H1 (cell line): Measurements from ENCODE around the gene KRT78. TPM values are rescaled to one million over a fixed set of nuclear protein-coding genes. Genes with fewer than 3 reads are reported as not detected.

Experiments used
- CTCF ChIA-PET: fragments of 300-600 bp; sonication (Branson Sonifier 250); formaldehyde crosslinking; loops from one replicate; lab custom pipeline; 2021; ENCODE audit not compliant: partially characterized antibody; lab: Charles Lee
- POLR2A ChIA-PET: fragments of 300-600 bp; sonication (Branson Sonifier 250); formaldehyde crosslinking; loops from one replicate; lab custom pipeline; 2021; ENCODE audit warnings: inconsistent platforms; ENCODE audit not compliant: partially characterized antibody; lab: Charles Lee
- DNase-seq, 2 experiments: peaks; one replicate each; pipeline versions ENCODE4 v3.0.0 to v3.0.0-alpha.2; 2010 to 2022; ENCODE audit warnings: low spot score in 2 of 2, low read depth in 1 of 2, mixed read lengths in 1 of 2
- FAIRE-seq: peaks from 2 replicates; lab custom pipeline; 2011; peaks lifted over from hg19 to GRCh38; lab: Jason Lieb, UNC
- H2AFZ ChIP-seq: 2 replicates; pipeline ENCODE4 v1.8.1; 2012; ENCODE audit warnings: low read length, inconsistent platforms
- H2AK5ac ChIP-seq: 2 replicates; pipeline ENCODE4 v1.6.1; 2013; ENCODE audit warnings: low read depth, low read length
- H2BK120ac ChIP-seq: replicated peaks from 2 replicates; pipeline ENCODE3; 2013; ENCODE audit warnings: low read depth, low read length, inconsistent platforms
- H2BK12ac ChIP-seq: 2 replicates; pipeline ENCODE4 v1.6.1; 2013; ENCODE audit warnings: low read depth, low read length
- H2BK15ac ChIP-seq: 2 replicates; pipeline ENCODE4 v1.6.1; 2013; ENCODE audit warnings: low read length
- H2BK20ac ChIP-seq: 2 replicates; pipeline ENCODE4 v1.6.1; 2013; ENCODE audit warnings: low read length
- H2BK5ac ChIP-seq: 2 replicates; pipeline ENCODE4 v1.6.1; 2013; ENCODE audit warnings: low read depth, low read length
- H3K14ac ChIP-seq: 2 replicates; pipeline ENCODE4 v1.6.1; 2013; ENCODE audit warnings: inconsistent platforms; ENCODE audit not compliant: insufficient read length
- H3K18ac ChIP-seq: 2 replicates; pipeline ENCODE4 v1.6.1; 2013; ENCODE audit warnings: low read length; ENCODE audit errors: extremely low read depth
- H3K23ac ChIP-seq: 2 replicates; pipeline ENCODE4 v1.6.1; 2013; ENCODE audit warnings: inconsistent platforms; ENCODE audit not compliant: insufficient read length
- H3K23me2 ChIP-seq: 2 replicates; pipeline ENCODE4 v1.6.1; 2013; ENCODE audit warnings: low read depth, low read length
- H3K27ac ChIP-seq: 2 replicates; pipeline ENCODE4 v1.6.1; 2011; ENCODE audit warnings: low read depth, low read length, inconsistent platforms
- H3K27me3 ChIP-seq, 4 experiments: replicated peaks in 1 of 4; 1 replicate in 1 of 4; 2 replicates in 3 of 4; pipeline versions ENCODE4 v1.6.1 to v1.8.1; 2011 to 2013; ENCODE audit warnings: low read length in 3 of 4, mild to moderate bottlenecking in 3 of 4, inconsistent platforms in 2 of 4, mixed read lengths in 2 of 4, moderate library complexity in 1 of 4; ENCODE audit not compliant: control insufficient read depth in 3 of 4, insufficient read depth in 3 of 4; ENCODE audit errors: extremely low read depth in 1 of 4
- H3K36me3 ChIP-seq, 4 experiments: 2 replicates each; pipeline versions ENCODE4 v1.6.1 to v1.8.1; 2011 to 2013; ENCODE audit warnings: mild to moderate bottlenecking in 4 of 4, low read length in 3 of 4, moderate library complexity in 2 of 4, control low read depth in 1 of 4, inconsistent platforms in 1 of 4; ENCODE audit not compliant: insufficient read depth in 4 of 4, control insufficient read depth in 2 of 4
- H3K4ac ChIP-seq: replicated peaks from 2 replicates; pipeline ENCODE3; 2013; ENCODE audit warnings: low read length, low read depth, mixed read lengths, inconsistent platforms; ENCODE audit not compliant: insufficient read length
- H3K4me1 ChIP-seq, 4 experiments: replicated peaks in 1 of 4; 1 replicate in 1 of 4; 2 replicates in 3 of 4; pipeline versions ENCODE4 v1.6.1 to v1.8.1; 2011 to 2013; ENCODE audit warnings: low read length in 3 of 4, inconsistent platforms in 2 of 4, mixed read lengths in 1 of 4; ENCODE audit not compliant: insufficient read depth in 4 of 4, control insufficient read depth in 3 of 4
- H3K4me2 ChIP-seq, 2 experiments: 2 replicates each; pipeline versions ENCODE4 v1.6.1 to v1.8.1; 2011 to 2013; ENCODE audit warnings: low read depth in 2 of 2, low read length in 2 of 2, control low read depth in 1 of 2, inconsistent platforms in 1 of 2, mild to moderate bottlenecking in 1 of 2; ENCODE audit not compliant: insufficient read depth in 1 of 2
- H3K4me3 ChIP-seq, 4 experiments: fragments of 200-600, 300-600 bp in 1 of 4; sonication (generic), shearing (Covaris generic), sonication (Bioruptor Twin) in 1 of 4; 2 replicates each; pipeline versions ENCODE4 v1.5.1 to v1.8.1; 2011 to 2016; ENCODE audit warnings: low read length in 4 of 4, low read depth in 3 of 4, control low read depth in 2 of 4, inconsistent platforms in 2 of 4, mild to moderate bottlenecking in 2 of 4, mixed read lengths in 1 of 4, moderate library complexity in 1 of 4; ENCODE audit not compliant: insufficient read depth in 2 of 4; ENCODE audit errors: extremely low read depth in 1 of 4
- H3K56ac ChIP-seq: replicated peaks from 2 replicates; pipeline ENCODE3; 2013; ENCODE audit warnings: low read depth, mild to moderate bottlenecking, mixed read lengths, low read length, inconsistent platforms; ENCODE audit not compliant: insufficient read length
- H3K79me1 ChIP-seq: 2 replicates; pipeline ENCODE4 v1.6.1; 2013; ENCODE audit warnings: low read depth, low read length, control low read depth
- H3K79me2 ChIP-seq, 2 experiments: 2 replicates each; pipeline versions ENCODE4 v1.6.1 to v1.8.1; 2012 to 2013; ENCODE audit warnings: low read length in 2 of 2, mild to moderate bottlenecking in 2 of 2, inconsistent platforms in 1 of 2; ENCODE audit not compliant: insufficient read depth in 2 of 2, control insufficient read depth in 1 of 2
- H3K9ac ChIP-seq, 4 experiments: replicated peaks in 1 of 4; 1 replicate in 1 of 4; 2 replicates in 3 of 4; pipeline versions ENCODE4 v1.6.1 to v1.8.1; 2011 to 2013; ENCODE audit warnings: low read depth in 3 of 4, low read length in 3 of 4, control low read depth in 2 of 4, mild to moderate bottlenecking in 2 of 4, moderate library complexity in 2 of 4, inconsistent platforms in 1 of 4; ENCODE audit errors: extremely low read depth in 1 of 4
- H3K9me3 ChIP-seq, 2 experiments: 2 replicates each; pipeline versions ENCODE4 v1.6.1 to v1.8.1; 2012 to 2013; ENCODE audit warnings: mild to moderate bottlenecking in 2 of 2, moderate library complexity in 2 of 2, control low read depth in 1 of 2, inconsistent platforms in 1 of 2, low read depth in 1 of 2, low read length in 1 of 2, mixed read lengths in 1 of 2; ENCODE audit not compliant: insufficient read depth in 2 of 2
- H4K20me1 ChIP-seq, 2 experiments: replicated peaks in 1 of 2; 2 replicates each; pipeline versions ENCODE3 to v1.8.1; 2011 to 2013; ENCODE audit warnings: inconsistent platforms in 2 of 2, low read length in 2 of 2, mild to moderate bottlenecking in 1 of 2; ENCODE audit not compliant: insufficient read depth in 2 of 2, control insufficient read depth in 1 of 2
- H4K5ac ChIP-seq: 2 replicates; pipeline ENCODE4 v1.6.1; 2013; ENCODE audit warnings: low read length, low read depth, mixed read lengths, inconsistent platforms; ENCODE audit not compliant: insufficient read length
- H4K8ac ChIP-seq: 2 replicates; pipeline ENCODE4 v1.8.0; 2013; ENCODE audit warnings: mild to moderate bottlenecking, moderate library complexity, low read length, inconsistent platforms; ENCODE audit not compliant: insufficient read depth; ENCODE audit errors: extremely low read depth
- H4K91ac ChIP-seq: replicated peaks from 2 replicates; pipeline ENCODE3; 2013; ENCODE audit warnings: low read length, mixed read lengths, inconsistent platforms; ENCODE audit not compliant: insufficient read length
- BACH1 ChIP-seq: IDR thresholded peaks from 2 replicates; pipeline ENCODE4 v1.6.1; 2012; ENCODE audit warnings: low read length, improper control_type of control experiment
- BCL11A ChIP-seq, 2 experiments: IDR thresholded peaks; one replicate each; pipeline ENCODE4 v1.6.1; 2011; ENCODE audit warnings: low read depth in 2 of 2, low read length in 2 of 2, mild to moderate bottlenecking in 2 of 2
- CBX5 ChIP-seq: fragments of 300-800, 300-1000 bp; sonication (generic); IDR thresholded peaks from 2 replicates; pipeline ENCODE4 v1.7.1; 2016; ENCODE audit warnings: antibody characterized with exemption, low read length, low read depth
- CTBP2 ChIP-seq: IDR thresholded peaks from 2 replicates; pipeline ENCODE4 v1.7.0; 2011; ENCODE audit warnings: borderline replicate concordance, mild to moderate bottlenecking, moderate library complexity, mixed read lengths, low read length; ENCODE audit not compliant: insufficient read depth, insufficient read length
- E2F6 ChIP-seq: IDR thresholded peaks from 2 replicates; pipeline ENCODE4 v1.6.1; 2012; ENCODE audit warnings: inconsistent platforms
- EP300 ChIP-seq, 2 experiments: IDR thresholded peaks; 1 replicate in 1 of 2; 2 replicates in 1 of 2; pipeline ENCODE4 v1.6.1; 2011 to 2012; ENCODE audit warnings: low read depth in 2 of 2, low read length in 2 of 2, mild to moderate bottlenecking in 2 of 2, borderline replicate concordance in 1 of 2, inconsistent platforms in 1 of 2, moderate library complexity in 1 of 2
- JUN ChIP-seq: IDR thresholded peaks from 2 replicates; pipeline ENCODE4 v1.6.1; 2011; ENCODE audit warnings: low read depth, mild to moderate bottlenecking, improper control_type of control experiment, low read length
- JUND ChIP-seq: IDR thresholded peaks from 2 replicates; pipeline ENCODE4 v1.6.1; 2011; ENCODE audit warnings: mild to moderate bottlenecking, improper control_type of control experiment, low read length
- POLR2A ChIP-seq, 2 experiments: IDR thresholded peaks; 1 replicate in 1 of 2; 2 replicates in 1 of 2; pipeline ENCODE4 v1.6.1; 2011; ENCODE audit warnings: low read depth in 2 of 2, low read length in 2 of 2, mild to moderate bottlenecking in 2 of 2; ENCODE audit errors: control extremely low read depth in 1 of 2
- SAP30 ChIP-seq: fragments of 300-600 bp; sonication (generic); IDR thresholded peaks from 2 replicates; pipeline ENCODE4 v1.7.1; 2012; ENCODE audit warnings: low read length, moderate library complexity, mild to moderate bottlenecking, inconsistent platforms; ENCODE audit not compliant: insufficient read depth, insufficient replicate concordance
- SP4 ChIP-seq: IDR thresholded peaks from 2 replicates; pipeline ENCODE4 v1.6.1; 2012; ENCODE audit warnings: low read length, inconsistent platforms
- TAF1 ChIP-seq: IDR thresholded peaks from 2 replicates; pipeline ENCODE4 v1.6.1; 2011; ENCODE audit warnings: mild to moderate bottlenecking, low read depth, low read length
- WGBS, 2 experiments: shearing (Covaris generic) in 1 of 2; methylation state at CpG; one replicate each; pipeline versions ENCODE4 v1.1.6 to v1.1.7; 2013 to 2015; ENCODE audit warnings: low lambda C conversion rate in 2 of 2, mixed read lengths in 2 of 2, inconsistent platforms in 1 of 2, low coverage in 1 of 2, missing lambda C conversion rate in 1 of 2; ENCODE audit not compliant: insufficient replicate concordance in 2 of 2, insufficient coverage in 1 of 2, insufficient read length in 1 of 2; ENCODE audit errors: extremely low coverage in 1 of 2, missing lambda C conversion rate in 1 of 2; 5-methylcytosine and 5-hydroxymethylcytosine counted together
- polyA plus RNA-seq, 7 experiments: library from polyadenylated mRNA; depleted of rRNA in 3 of 7; stranded (reverse) in 5 of 7; unstranded in 2 of 7; fragments of >200 nt in 5 of 7; fragments of 200-250 nt in 2 of 7; gene quantifications; 1 replicate in 5 of 7; 2 replicates in 1 of 7; 4 replicates in 1 of 7; pipeline versions ENCODE4 v1.2.1 to v1.2.3, GENCODE V29; 2011 to 2013; ENCODE audit warnings: missing spikeins in 2 of 7, mixed read lengths in 2 of 7
- total RNA-seq: library from RNA; stranded (reverse); fragmentation: NEBNext Ultra II Directional; extraction: Animal tissue kit (Norgen Biotek cat#: 25700); gene quantifications from 2 replicates; pipeline ENCODE4 v1.2.1, GENCODE V29; 2021

The KRT78 gene
- total and polyA plus RNA-seq, 2 of the 8 experiments (the other 6 are each of a cell fraction or from before 2014, with no cell fraction given) = not detected

- Histone ChIP-seq H3K4me2 (no peak overlapping the region), H4K5ac (no peak overlapping the region), H2BK5ac (no peak overlapping the region), H3K18ac (no peak overlapping the region), H2BK12ac (no peak overlapping the region), H4K91ac (no peak overlapping the region), H3K9me3 (no peaks in the 10 kb centered on the region; a peak in 1 of 4 replicates), H3K4me3 (no peak overlapping the region), H3K9ac (no peak overlapping the region), H3K56ac (no peak overlapping the region), H3K23me2 (no peaks in the 10 kb centered on the region), H4K8ac (no peak overlapping the region), H2BK120ac (no peak overlapping the region), H2AK5ac (no peak overlapping the region), H3K79me2 (no peaks in the 10 kb centered on the region), H3K79me1 (no peaks in the 10 kb centered on the region), H3K4ac (no peak overlapping the region), H3K27ac (no peak overlapping the region), H3K36me3 (no peaks in the 10 kb centered on the region), H3K27me3 (no peaks in the 10 kb centered on the region), H2BK20ac (no peak overlapping the region), H3K23ac (no peak overlapping the region), H3K14ac (no peak overlapping the region), H4K20me1 (no peaks in the 10 kb centered on the region), H2BK15ac (no peak overlapping the region), H3K4me1 (no peaks in the 10 kb centered on the region), H2AFZ (no peak overlapping the region)
- ChIA-PET CTCF (interaction anchor here (0.7 to 3.7 kb wide), 12 partner anchors 9 to 99 kb away, joined by 3 to 20 read pairs (median 4); partner anchors contain the start of gene KRT76), POLR2A (no interaction called here)
- no peak for FAIRE-seq
- no peak for DNase-seq
- WGBS, 2 experiments = 90% methylated on average over 12 of the region's 12 CpGs; no CpG with 5 or more reads in 1 of the 2 experiments
- TF ChIP-seq JUN (no peak), JUND (no peak), BACH1 (no peak), BCL11A (IDR thresholded peaks at IDR 0.05; ENCODE audit: low read depth in 2 of 2, low read length in 2 of 2) (no peak), EP300 (IDR thresholded peaks at IDR 0.05; ENCODE audit: borderline replicate concordance in 1 of 2, low read depth in 2 of 2, low read length in 2 of 2) (no peak), SAP30 (no peak), SP4 (no peak), E2F6 (no peak), CBX5 (no peak), CTBP2 (no peak), POLR2A (IDR thresholded peaks at IDR 0.05; ENCODE audit: control extremely low read depth in 1 of 2, low read depth in 2 of 2, low read length in 2 of 2) (no peak), TAF1 (no peak)
Observed at GRCh38 chr12:52791271-52792184, 57.3 kb downstream of the KRT78 start.
